ENCODE data around the gene AFTPH. TPM values are rescaled to one million over a fixed set of nuclear protein-coding genes. Genes with fewer than 3 reads are reported as not detected.

AFTPH gene
- total RNA-seq, 1 experiment from 2014 or later, result 14.9 TPM

GRCh38 chr2:64568836-64569235 lies 44.7 kb downstream of the AFTPH start (continued):
- no peak for TF ChIP-seq ZNF532 (CRISPR knock-in tag; IDR thresholded peaks at IDR 0.05; ENCODE audit: borderline replicate concordance)
- TF ChIP-seq SMAD4 (CRISPR knock-in tag; IDR thresholded peaks at IDR 0.05), result no peak
- no peak for TF ChIP-seq IRF1 (CRISPR knock-in tag; IDR thresholded peaks at IDR 0.05)
- TF ChIP-seq USF1 (CRISPR knock-in tag; IDR thresholded peaks at IDR 0.05), result no peak
- no peak for TF ChIP-seq CREM (CRISPR knock-in tag; IDR thresholded peaks at IDR 0.05)

DNA sequence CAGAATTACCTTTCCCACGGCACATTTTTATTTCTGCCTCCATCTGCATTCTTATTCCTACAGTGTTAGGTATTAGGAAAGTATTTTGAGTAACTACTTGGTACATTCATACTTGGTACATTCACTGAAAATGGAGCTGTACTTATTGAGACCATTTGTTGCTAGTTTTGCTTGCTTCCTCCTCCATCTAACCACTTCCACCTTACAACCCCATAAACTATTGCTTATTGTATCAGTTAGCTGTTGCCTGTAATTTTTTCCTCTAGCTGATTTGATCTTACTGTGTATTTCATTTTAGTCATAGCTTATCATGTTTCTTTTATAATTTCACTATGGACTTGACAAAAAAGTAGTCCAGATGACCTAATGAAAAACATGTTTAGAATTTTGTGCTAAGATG lies 50.7 kb downstream of the AFTPH start:
- no peaks in the 10 kb centered on the region for H3K27me3 Mint-ChIP-seq (ENCODE audit: low read depth)
- no peaks in the 10 kb centered on the region for H3K9me3 Mint-ChIP-seq
- H3K36me3 Mint-ChIP-seq, result peaks cover 18% of the 10 kb centered on the region
- no peaks in the 10 kb centered on the region for H3K4me1 Mint-ChIP-seq
- H3K27ac Mint-ChIP-seq, result no peak overlapping the region
- H3K4me3 Mint-ChIP-seq, result no peak overlapping the region
- CTCF ChIA-PET, result no interaction called here
- POLR2A ChIA-PET, result no interaction called here
- DNase-seq (ENCODE audit: low spot score), result no peak
- ATAC-seq, result no peak
- TF ChIP-seq ZNF396 (CRISPR knock-in tag; IDR thresholded peaks at IDR 0.05; ENCODE audit: borderline replicate concordance), result no peak
- TF ChIP-seq, protein P1, sequence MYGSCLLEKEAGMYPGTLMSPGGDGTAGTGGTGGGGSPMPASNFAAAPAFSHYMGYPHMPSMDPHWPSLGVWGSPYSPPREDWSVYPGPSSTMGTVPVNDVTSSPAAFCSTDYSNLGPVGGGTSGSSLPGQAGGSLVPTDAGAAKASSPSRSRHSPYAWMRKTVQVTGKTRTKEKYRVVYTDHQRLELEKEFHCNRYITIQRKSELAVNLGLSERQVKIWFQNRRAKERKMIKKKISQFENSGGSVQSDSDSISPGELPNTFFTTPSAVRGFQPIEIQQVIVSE (CRISPR knock-in tag; IDR thresholded peaks at IDR 0.05; ENCODE audit: borderline replicate concordance), result no peak
- TF ChIP-seq NR1H2 (CRISPR knock-in tag; IDR thresholded peaks at IDR 0.05), result no peak
- no peak for TF ChIP-seq FOXP1 (CRISPR knock-in tag; IDR thresholded peaks at IDR 0.05; ENCODE audit: borderline replicate concordance)
- TF ChIP-seq, protein P2, sequence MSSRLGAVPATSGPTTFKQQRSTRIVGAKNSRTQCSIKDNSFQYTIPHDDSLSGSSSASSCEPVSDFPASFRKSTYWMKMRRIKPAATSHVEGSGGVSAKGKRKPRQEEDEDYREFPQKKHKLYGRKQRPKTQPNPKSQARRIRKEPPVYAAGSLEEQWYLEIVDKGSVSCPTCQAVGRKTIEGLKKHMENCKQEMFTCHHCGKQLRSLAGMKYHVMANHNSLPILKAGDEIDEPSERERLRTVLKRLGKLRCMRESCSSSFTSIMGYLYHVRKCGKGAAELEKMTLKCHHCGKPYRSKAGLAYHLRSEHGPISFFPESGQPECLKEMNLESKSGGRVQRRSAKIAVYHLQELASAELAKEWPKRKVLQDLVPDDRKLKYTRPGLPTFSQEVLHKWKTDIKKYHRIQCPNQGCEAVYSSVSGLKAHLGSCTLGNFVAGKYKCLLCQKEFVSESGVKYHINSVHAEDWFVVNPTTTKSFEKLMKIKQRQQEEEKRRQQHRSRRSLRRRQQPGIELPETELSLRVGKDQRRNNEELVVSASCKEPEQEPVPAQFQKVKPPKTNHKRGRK (CRISPR knock-in tag; IDR thresholded peaks at IDR 0.05; ENCODE audit: borderline replicate concordance), result no peak
- no peak for TF ChIP-seq NFATC4 (CRISPR knock-in tag; IDR thresholded peaks at IDR 0.05)
- TF ChIP-seq PRDM15 (CRISPR knock-in tag; IDR thresholded peaks at IDR 0.05), result no peak
- no peak for TF ChIP-seq MYBL2 (CRISPR knock-in tag; IDR thresholded peaks at IDR 0.05)
- no peak for TF ChIP-seq E2F1 (CRISPR knock-in tag; IDR thresholded peaks at IDR 0.05)
- TF ChIP-seq NR2C2 (CRISPR knock-in tag; IDR thresholded peaks at IDR 0.05), result no peak
- TF ChIP-seq ZNF121 (CRISPR knock-in tag; IDR thresholded peaks at IDR 0.05), result no peak
- no peak for TF ChIP-seq NR3C1 (CRISPR knock-in tag; conservative IDR thresholded peaks at IDR 0.05; ENCODE audit: low read depth)
- no peak for TF ChIP-seq ZNF138 (CRISPR knock-in tag; conservative IDR thresholded peaks at IDR 0.05)
- no peak for TF ChIP-seq TEAD1 (CRISPR knock-in tag; IDR thresholded peaks at IDR 0.05)
